BLaER1 treated with 17β-estradiol and CSF1 and Interleukin-3, amounts not matched to agents 10 nM and 100 nM (cell line): ENCODE measurements around the gene GGNBP2.

Source experiments
- H3K27ac ChIP-seq, 11 experiments: shearing (Covaris generic); formaldehyde crosslinking; 2 replicates each; pipeline ENCODE4 v1.8.1; 2022
- H3K27me3 ChIP-seq, 11 experiments: shearing (Covaris generic); formaldehyde crosslinking; 2 replicates each; pipeline ENCODE4 v1.8.1; 2022
- H3K36me3 ChIP-seq, 11 experiments: shearing (Covaris generic); formaldehyde crosslinking; 2 replicates each; pipeline ENCODE4 v1.8.1; 2022
- H3K4me1 ChIP-seq, 10 experiments: shearing (Covaris generic); formaldehyde crosslinking; 2 replicates each; pipeline ENCODE4 v1.8.1; 2022
- H3K4me2 ChIP-seq, 11 experiments: shearing (Covaris generic); formaldehyde crosslinking; 2 replicates each; pipeline ENCODE4 v1.8.1; 2022
- H3K4me3 ChIP-seq, 10 experiments: shearing (Covaris generic); formaldehyde crosslinking; 2 replicates each; pipeline ENCODE4 v1.8.1; 2022
- H3K9ac ChIP-seq, 11 experiments: shearing (Covaris generic); formaldehyde crosslinking; 2 replicates each; pipeline ENCODE4 v1.8.1; 2022
- H3K9me3 ChIP-seq, 11 experiments: shearing (Covaris generic); formaldehyde crosslinking; replicated peaks in 1 of 11; 2 replicates each; pipeline ENCODE4 v1.8.1; 2022
- H4K20me1 ChIP-seq, 11 experiments: shearing (Covaris generic); formaldehyde crosslinking; 2 replicates each; pipeline ENCODE4 v1.8.1; 2022
- Cebpa-rat ChIP-seq, 11 experiments: shearing (Covaris generic); IDR thresholded peaks; 2 replicates each; pipeline ENCODE4 v1.8.1; 2022

The GGNBP2 gene

DNA sequence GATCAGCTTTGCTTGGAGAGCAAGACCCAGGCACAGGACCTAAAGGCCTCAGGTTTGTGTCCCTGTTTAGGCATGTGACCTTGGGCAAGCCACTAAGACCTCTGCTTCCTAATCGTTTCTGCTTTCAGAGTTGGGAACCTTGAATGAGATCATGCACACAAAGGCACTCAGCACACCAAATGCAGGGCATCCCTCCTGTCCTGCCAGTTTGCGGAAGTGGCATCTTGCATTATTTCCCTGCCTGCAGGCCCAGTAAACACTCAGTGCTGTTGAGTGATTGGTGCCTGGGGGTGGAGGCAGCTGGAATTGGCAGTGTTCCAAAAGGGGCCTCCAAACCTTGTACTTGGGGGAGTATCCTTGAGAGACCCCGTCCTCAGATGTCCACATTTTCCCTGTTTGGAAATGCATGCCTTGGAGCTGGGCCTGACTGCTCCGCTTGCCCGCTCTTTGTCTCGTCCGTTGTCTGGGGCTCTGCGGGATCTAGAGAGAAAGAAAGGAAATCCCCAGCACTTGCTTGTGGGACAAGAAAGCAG, 85.3 kb downstream of the GGNBP2 start:
- Histone ChIP-seq H3K36me3 (no peaks in the 10 kb centered on the region), H4K20me1 (peaks cover 0 to 37% (median 5%) of the 10 kb centered on the region in 11 experiments; a peak in 9 of 22 replicates), H3K9ac (no peak overlapping the region), H3K27me3 (no peaks in the 10 kb centered on the region), H3K4me1 (peaks cover 9 to 23% (median 16%) of the 10 kb centered on the region in 10 experiments; a peak in 19 of 20 replicates), H3K27ac (no peak overlapping the region), H3K9me3 (no peaks in the 10 kb centered on the region), H3K4me3 (no peak overlapping the region), H3K4me2 (no peak overlapping the region)
- no peak for TF ChIP-seq Cebpa-rat (IDR thresholded peaks at IDR 0.05)

GRCh38 chr17:36631022-36631421, 86.3 kb downstream of the GGNBP2 start:
- Histone ChIP-seq H3K27ac (no peak overlapping the region), H3K9me3 (no peaks in the 10 kb centered on the region), H3K9ac (no peak overlapping the region), H3K36me3 (no peaks in the 10 kb centered on the region), H3K4me1 (peaks cover 9 to 15% (median 13%) of the 10 kb centered on the region in 10 experiments; a peak in 18 of 20 replicates), H3K4me2 (no peak overlapping the region), H3K27me3 (no peaks in the 10 kb centered on the region), H3K4me3 (no peak overlapping the region), H4K20me1 (peaks cover 0 to 34% (median 4%) of the 10 kb centered on the region in 11 experiments; a peak in 9 of 22 replicates)
- no peak for TF ChIP-seq Cebpa-rat (IDR thresholded peaks at IDR 0.05)

- Histone ChIP-seq H3K36me3 (no peaks in the 10 kb centered on the region), H3K4me3 (no peak overlapping the region), H3K27ac (0 out of 22 replicates have a peak overlapping the region, but pooled peaks of 1 of the 11 experiments have one; percentile 4), H3K4me1 (peaks cover 7 to 15% (median 13%) of the 10 kb centered on the region in 10 experiments; a peak in 18 of 20 replicates), H3K9ac (0 out of 22 replicates have a peak overlapping the region, but pooled peaks of 1 of the 11 experiments have one; percentile 2), H3K27me3 (no peaks in the 10 kb centered on the region), H4K20me1 (peaks cover 0 to 30% (median 0%) of the 10 kb centered on the region in 11 experiments; a peak in 8 of 22 replicates), H3K4me2 (peak overlapping the region; percentile 11 to 61 (median 52); a peak in 21 of 22 replicates), H3K9me3 (no peaks in the 10 kb centered on the region)
- TF ChIP-seq Cebpa-rat (IDR thresholded peaks at IDR 0.05) = no peak
These were observed 88.4 kb downstream of the GGNBP2 start for GRCh38 chr17:36632916-36633771.
